Measurements from ENCODE around the gene LIPE.

Gene LIPE

GRCh38 chr19:42376177-42376555 lies 51.0 kb downstream of the LIPE start:
- H3K36me3 ChIP-seq (ENCODE audit: insufficient read depth, low read length), result no peaks in the 10 kb centered on the region
- no peak overlapping the region for H3K27ac ChIP-seq (ENCODE audit: low read depth, low read length)
- H3K4me1 ChIP-seq (ENCODE audit: control insufficient read depth, insufficient read depth, low read length, unreplicated experiment), result no peaks in the 10 kb centered on the region
- no peak overlapping the region for H3K4me3 ChIP-seq (ENCODE audit: low read depth, low read length)
- no peak overlapping the region for H2AFZ ChIP-seq (ENCODE audit: low read length, unreplicated experiment)
- H3K79me2 ChIP-seq (ENCODE audit: control insufficient read depth, insufficient read depth, low read length, unreplicated experiment), result no peaks in the 10 kb centered on the region
- 0 out of 2 replicates have a peak, but pooled peaks cover 5% of the 10 kb centered on the region for H3K27me3 ChIP-seq (ENCODE audit: insufficient read depth, low read length)

GRCh38 chr19:42375415-42376176 lies 51.6 kb downstream of the LIPE start:
- Histone ChIP-seq H3K36me3 (ENCODE audit: insufficient read depth, low read length) (no peaks in the 10 kb centered on the region), H3K4me1 (ENCODE audit: control insufficient read depth, insufficient read depth, low read length, unreplicated experiment) (no peaks in the 10 kb centered on the region), H3K79me2 (ENCODE audit: control insufficient read depth, insufficient read depth, low read length, unreplicated experiment) (no peaks in the 10 kb centered on the region), H3K27ac (ENCODE audit: low read depth, low read length) (no peak overlapping the region), H2AFZ (ENCODE audit: low read length, unreplicated experiment) (no peak overlapping the region), H3K27me3 (ENCODE audit: insufficient read depth, low read length) (0 out of 2 replicates have a peak, but pooled peaks cover 1% of the 10 kb centered on the region), H3K4me3 (ENCODE audit: low read depth, low read length) (no peak overlapping the region)

- no peaks in the 10 kb centered on the region for H3K79me2 ChIP-seq (ENCODE audit: control insufficient read depth, insufficient read depth, low read length, unreplicated experiment)
- H3K4me3 ChIP-seq (ENCODE audit: low read depth, low read length), result no peak overlapping the region
- H3K27ac ChIP-seq (ENCODE audit: low read depth, low read length), result no peak overlapping the region
- H3K4me1 ChIP-seq (ENCODE audit: control insufficient read depth, insufficient read depth, low read length, unreplicated experiment), result no peaks in the 10 kb centered on the region
- H2AFZ ChIP-seq (ENCODE audit: low read length, unreplicated experiment), result no peak overlapping the region
- no peaks in the 10 kb centered on the region for H3K36me3 ChIP-seq (ENCODE audit: insufficient read depth, low read length)
- no peaks in the 10 kb centered on the region for H3K27me3 ChIP-seq (ENCODE audit: insufficient read depth, low read length)
These were observed 52.3 kb downstream of the LIPE start for GRCh38 chr19:42374826-42375376.

- Histone ChIP-seq H3K79me2 (ENCODE audit: control insufficient read depth, insufficient read depth, low read length, unreplicated experiment) (no peaks in the 10 kb centered on the region), H3K4me3 (ENCODE audit: low read depth, low read length) (no peak overlapping the region), H3K4me1 (ENCODE audit: control insufficient read depth, insufficient read depth, low read length, unreplicated experiment) (no peaks in the 10 kb centered on the region)
These were observed 56.5 kb downstream of the LIPE start for GRCh38 chr19:42370626-42371175.

GRCh38 chr19:42370068-42370520 lies 57.1 kb downstream of the LIPE start:
- Histone ChIP-seq H3K27ac (ENCODE audit: low read depth, low read length) (no peak overlapping the region), H3K4me1 (ENCODE audit: control insufficient read depth, insufficient read depth, low read length, unreplicated experiment) (no peaks in the 10 kb centered on the region), H2AFZ (ENCODE audit: low read length, unreplicated experiment) (no peak overlapping the region), H3K4me3 (ENCODE audit: low read depth, low read length) (no peak overlapping the region), H3K36me3 (ENCODE audit: insufficient read depth, low read length) (no peaks in the 10 kb centered on the region), H3K27me3 (ENCODE audit: insufficient read depth, low read length) (no peaks in the 10 kb centered on the region), H3K79me2 (ENCODE audit: control insufficient read depth, insufficient read depth, low read length, unreplicated experiment) (no peaks in the 10 kb centered on the region)

More at GRCh38 chr19:42370626-42371175, 56.5 kb downstream of the LIPE start:
- no peak overlapping the region for H2AFZ ChIP-seq (ENCODE audit: low read length, unreplicated experiment)
- no peaks in the 10 kb centered on the region for H3K36me3 ChIP-seq (ENCODE audit: insufficient read depth, low read length)
- H3K27ac ChIP-seq (ENCODE audit: low read depth, low read length), result no peak overlapping the region
- H3K27me3 ChIP-seq (ENCODE audit: insufficient read depth, low read length), result no peaks in the 10 kb centered on the region

- Histone ChIP-seq H3K79me2 (ENCODE audit: control insufficient read depth, insufficient read depth, low read length, unreplicated experiment) (no peaks in the 10 kb centered on the region), H3K4me1 (ENCODE audit: control insufficient read depth, insufficient read depth, low read length, unreplicated experiment) (no peaks in the 10 kb centered on the region), H3K36me3 (ENCODE audit: insufficient read depth, low read length) (no peaks in the 10 kb centered on the region), H3K27me3 (ENCODE audit: insufficient read depth, low read length) (no peaks in the 10 kb centered on the region), H3K4me3 (ENCODE audit: low read depth, low read length) (no peak overlapping the region), H2AFZ (ENCODE audit: low read length, unreplicated experiment) (no peak overlapping the region), H3K27ac (ENCODE audit: low read depth, low read length) (no peak overlapping the region)
These were observed 57.6 kb downstream of the LIPE start for GRCh38 chr19:42369433-42370067.

GRCh38 chr19:42368765-42369164 lies 58.4 kb downstream of the LIPE start:
- no peaks in the 10 kb centered on the region for H3K4me1 ChIP-seq (ENCODE audit: control insufficient read depth, insufficient read depth, low read length, unreplicated experiment)
- H3K79me2 ChIP-seq (ENCODE audit: control insufficient read depth, insufficient read depth, low read length, unreplicated experiment), result no peaks in the 10 kb centered on the region
- H3K36me3 ChIP-seq (ENCODE audit: insufficient read depth, low read length), result no peaks in the 10 kb centered on the region
- H2AFZ ChIP-seq (ENCODE audit: low read length, unreplicated experiment), result no peak overlapping the region
- no peak overlapping the region for H3K4me3 ChIP-seq (ENCODE audit: low read depth, low read length)
- no peak overlapping the region for H3K27ac ChIP-seq (ENCODE audit: low read depth, low read length)
- H3K27me3 ChIP-seq (ENCODE audit: insufficient read depth, low read length), result no peaks in the 10 kb centered on the region

- Histone ChIP-seq H2AFZ (ENCODE audit: low read length, unreplicated experiment) (no peak overlapping the region), H3K4me3 (ENCODE audit: low read depth, low read length) (no peak overlapping the region), H3K27ac (ENCODE audit: low read depth, low read length) (no peak overlapping the region), H3K4me1 (ENCODE audit: control insufficient read depth, insufficient read depth, low read length, unreplicated experiment) (no peaks in the 10 kb centered on the region), H3K79me2 (ENCODE audit: control insufficient read depth, insufficient read depth, low read length, unreplicated experiment) (no peaks in the 10 kb centered on the region), H3K36me3 (ENCODE audit: insufficient read depth, low read length) (no peaks in the 10 kb centered on the region), H3K27me3 (ENCODE audit: insufficient read depth, low read length) (no peaks in the 10 kb centered on the region)
These were observed 58.8 kb downstream of the LIPE start for GRCh38 chr19:42368360-42368759.

- no peaks in the 10 kb centered on the region for H3K79me2 ChIP-seq (ENCODE audit: control insufficient read depth, insufficient read depth, low read length, unreplicated experiment)
- no peak overlapping the region for H2AFZ ChIP-seq (ENCODE audit: low read length, unreplicated experiment)
- no peak overlapping the region for H3K4me3 ChIP-seq (ENCODE audit: low read depth, low read length)
- H3K27ac ChIP-seq (ENCODE audit: low read depth, low read length), result no peak overlapping the region
- no peaks in the 10 kb centered on the region for H3K4me1 ChIP-seq (ENCODE audit: control insufficient read depth, insufficient read depth, low read length, unreplicated experiment)
- H3K27me3 ChIP-seq (ENCODE audit: insufficient read depth, low read length), result no peaks in the 10 kb centered on the region
- H3K36me3 ChIP-seq (ENCODE audit: insufficient read depth, low read length), result no peaks in the 10 kb centered on the region
These were observed 59.3 kb downstream of the LIPE start for GRCh38 chr19:42367929-42368328.

GRCh38 chr19:42366673-42367072 lies 60.5 kb downstream of the LIPE start:
- no peaks in the 10 kb centered on the region for H3K27me3 ChIP-seq (ENCODE audit: insufficient read depth, low read length)
- H3K4me3 ChIP-seq (ENCODE audit: low read depth, low read length), result no peak overlapping the region
- no peaks in the 10 kb centered on the region for H3K4me1 ChIP-seq (ENCODE audit: control insufficient read depth, insufficient read depth, low read length, unreplicated experiment)
- no peak overlapping the region for H3K27ac ChIP-seq (ENCODE audit: low read depth, low read length)
- H2AFZ ChIP-seq (ENCODE audit: low read length, unreplicated experiment), result no peak overlapping the region
- no peaks in the 10 kb centered on the region for H3K36me3 ChIP-seq (ENCODE audit: insufficient read depth, low read length)
- H3K79me2 ChIP-seq (ENCODE audit: control insufficient read depth, insufficient read depth, low read length, unreplicated experiment), result no peaks in the 10 kb centered on the region

All from ACC112 (cell line).